ENCODE results near the gene RCCD1. TPM values are rescaled to one million over a fixed set of nuclear protein-coding genes. Genes with fewer than 3 reads are reported as not detected.
"Not testable (repeated sequence)": the region's sequence is repeated elsewhere in the genome, so short reads cannot be mapped to it uniquely, and the experiment has no call there.

Gene RCCD1
- total RNA-seq, 1 donor from 2014 or later, result 19.7 TPM

DNA sequence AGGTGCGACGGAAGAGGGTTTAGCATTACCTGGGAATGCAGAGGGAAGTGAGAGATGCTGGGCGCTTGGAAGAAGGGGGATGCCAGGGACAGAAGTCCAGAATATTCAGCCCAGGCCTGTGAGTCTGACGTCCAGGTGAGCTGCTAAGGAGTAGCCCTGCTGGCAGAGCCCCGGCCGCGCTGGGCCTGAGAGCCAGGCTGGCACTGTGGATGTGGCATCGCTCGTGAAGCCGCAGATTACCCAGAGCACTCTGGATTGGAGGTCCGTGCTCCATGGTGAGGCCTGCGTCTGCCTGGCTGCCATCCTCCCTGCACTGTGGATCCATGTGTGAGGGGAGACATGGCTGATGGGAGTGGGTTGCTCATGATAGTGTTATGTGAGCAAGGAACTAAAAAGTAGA lies 37.1 kb upstream of the RCCD1 start:
- Histone ChIP-seq H3F3A (ENCODE audit: low read depth) (no peaks in the 10 kb centered on the region), H2AFZ (replicated peaks) (no peak overlapping the region), H3K27me3 (no peaks in the 10 kb centered on the region), H3K9me3 (ENCODE audit: low read depth) (no peaks in the 10 kb centered on the region), H3K27ac (no peak overlapping the region), H3K36me3 (no peaks in the 10 kb centered on the region), H3K4me3 (no peak overlapping the region), H3K4me2 (no peak overlapping the region), H4K20me1 (ENCODE audit: low read depth) (no peaks in the 10 kb centered on the region), H3K4me1 (no peaks in the 10 kb centered on the region), H3K79me2 (ENCODE audit: low read depth) (no peaks in the 10 kb centered on the region), H3K9ac (no peak overlapping the region)
- Mint-ChIP-seq H3K4me3 (peak overlapping the region; percentile 66), H3K36me3 (peaks cover 27% of the 10 kb centered on the region), H3K4me1 (no peaks in the 10 kb centered on the region), H3K27ac (peak overlapping the region; percentile 35), H3K9me3 (no peaks in the 10 kb centered on the region), H3K27me3 (ENCODE audit: insufficient read depth, low read depth) (peaks cover 2% of the 10 kb centered on the region)
- no peak for TF ChIP-seq EZH2phosphoT487 (IDR thresholded peaks at IDR 0.05)
- no peak for DNase-seq (ENCODE audit: low spot score)

GRCh38 chr15:90918034-90918788 lies 36.5 kb upstream of the RCCD1 start:
- Mint-ChIP-seq H3K27ac (no peak overlapping the region), H3K27me3 (ENCODE audit: insufficient read depth, low read depth) (peaks cover 2% of the 10 kb centered on the region), H3K4me1 (peaks cover 2% of the 10 kb centered on the region), H3K4me3 (no peak overlapping the region), H3K36me3 (peaks cover 23% of the 10 kb centered on the region), H3K9me3 (no peaks in the 10 kb centered on the region)
- Histone ChIP-seq H3K36me3 (no peaks in the 10 kb centered on the region), H3K27me3 (no peaks in the 10 kb centered on the region), H2AFZ (replicated peaks) (no peak overlapping the region), H3F3A (ENCODE audit: low read depth) (no peaks in the 10 kb centered on the region), H3K4me1 (no peaks in the 10 kb centered on the region), H3K27ac (no peak overlapping the region), H3K9ac (no peak overlapping the region), H3K4me3 (no peak overlapping the region), H3K9me3 (ENCODE audit: low read depth) (no peaks in the 10 kb centered on the region), H3K79me2 (ENCODE audit: low read depth) (no peaks in the 10 kb centered on the region), H4K20me1 (ENCODE audit: low read depth) (no peaks in the 10 kb centered on the region), H3K4me2 (no peak overlapping the region)
- TF ChIP-seq EZH2 (IDR thresholded peaks at IDR 0.05) (no peak), EZH2phosphoT487 (IDR thresholded peaks at IDR 0.05) (no peak)
- TF ChIP-seq, protein P1, sequence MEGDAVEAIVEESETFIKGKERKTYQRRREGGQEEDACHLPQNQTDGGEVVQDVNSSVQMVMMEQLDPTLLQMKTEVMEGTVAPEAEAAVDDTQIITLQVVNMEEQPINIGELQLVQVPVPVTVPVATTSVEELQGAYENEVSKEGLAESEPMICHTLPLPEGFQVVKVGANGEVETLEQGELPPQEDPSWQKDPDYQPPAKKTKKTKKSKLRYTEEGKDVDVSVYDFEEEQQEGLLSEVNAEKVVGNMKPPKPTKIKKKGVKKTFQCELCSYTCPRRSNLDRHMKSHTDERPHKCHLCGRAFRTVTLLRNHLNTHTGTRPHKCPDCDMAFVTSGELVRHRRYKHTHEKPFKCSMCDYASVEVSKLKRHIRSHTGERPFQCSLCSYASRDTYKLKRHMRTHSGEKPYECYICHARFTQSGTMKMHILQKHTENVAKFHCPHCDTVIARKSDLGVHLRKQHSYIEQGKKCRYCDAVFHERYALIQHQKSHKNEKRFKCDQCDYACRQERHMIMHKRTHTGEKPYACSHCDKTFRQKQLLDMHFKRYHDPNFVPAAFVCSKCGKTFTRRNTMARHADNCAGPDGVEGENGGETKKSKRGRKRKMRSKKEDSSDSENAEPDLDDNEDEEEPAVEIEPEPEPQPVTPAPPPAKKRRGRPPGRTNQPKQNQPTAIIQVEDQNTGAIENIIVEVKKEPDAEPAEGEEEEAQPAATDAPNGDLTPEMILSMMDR (IDR thresholded peaks at IDR 0.05), result no peak
- DNase-seq (ENCODE audit: low spot score), result no peak

DNA sequence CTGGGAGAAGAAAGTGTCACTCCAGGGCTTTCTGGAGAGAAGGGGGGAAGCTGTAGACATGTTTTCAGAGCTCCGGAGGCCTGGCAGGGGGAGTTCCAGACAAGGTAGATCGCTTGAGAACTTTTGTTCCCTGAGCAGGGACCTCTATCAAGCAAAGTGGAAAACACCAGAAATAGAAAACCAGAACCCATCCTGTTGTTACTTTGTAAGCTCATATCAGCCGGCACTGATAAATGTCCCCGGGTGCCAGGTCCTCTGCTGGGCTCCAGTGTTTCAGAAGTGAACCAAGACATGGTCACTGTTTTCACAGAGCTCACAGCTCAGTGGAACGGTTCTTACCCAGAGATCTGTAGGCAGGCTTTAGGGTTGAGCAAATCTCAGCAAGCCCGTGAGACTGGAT lies 35.8 kb upstream of the RCCD1 start:
- Histone ChIP-seq H3K79me2 (ENCODE audit: low read depth) (no peaks in the 10 kb centered on the region), H3K36me3 (no peaks in the 10 kb centered on the region), H3K4me2 (no peak overlapping the region), H3K9ac (no peak overlapping the region), H3K27ac (no peak overlapping the region), H3K9me3 (ENCODE audit: low read depth) (no peaks in the 10 kb centered on the region), H3K4me1 (no peaks in the 10 kb centered on the region), H4K20me1 (ENCODE audit: low read depth) (no peaks in the 10 kb centered on the region), H3K27me3 (no peaks in the 10 kb centered on the region), H2AFZ (replicated peaks) (no peak overlapping the region), H3F3A (ENCODE audit: low read depth) (peaks cover 2% of the 10 kb centered on the region), H3K4me3 (no peak overlapping the region)
- Mint-ChIP-seq H3K27ac (no peak overlapping the region), H3K4me1 (peaks cover 2% of the 10 kb centered on the region), H3K4me3 (no peak overlapping the region), H3K9me3 (no peaks in the 10 kb centered on the region), H3K27me3 (ENCODE audit: insufficient read depth, low read depth) (peaks cover 2% of the 10 kb centered on the region), H3K36me3 (peaks cover 25% of the 10 kb centered on the region)
- TF ChIP-seq, protein P1 (IDR thresholded peaks at IDR 0.05), result no peak
- TF ChIP-seq EZH2 (IDR thresholded peaks at IDR 0.05) (no peak), EZH2phosphoT487 (IDR thresholded peaks at IDR 0.05) (no peak)
- no peak for DNase-seq (ENCODE audit: low spot score)

DNA sequence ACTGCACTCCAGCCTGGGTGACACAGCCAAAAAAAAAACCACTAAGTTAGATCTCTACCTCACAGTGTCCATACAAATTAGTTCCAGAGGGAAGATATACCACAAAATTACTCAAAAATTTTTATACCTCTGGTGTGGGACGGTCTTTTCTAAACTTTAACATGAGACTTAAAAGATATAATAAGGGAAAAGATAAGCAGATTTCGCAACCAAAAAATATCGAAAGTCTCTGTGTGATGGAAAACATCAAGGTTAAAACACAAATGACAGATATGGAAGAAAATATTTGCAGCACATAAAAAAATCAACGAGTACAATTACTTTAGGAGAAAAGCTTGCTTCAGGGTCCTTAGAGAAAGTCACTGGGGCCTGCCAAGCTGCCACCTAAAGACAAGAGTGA lies 32.8 kb upstream of the RCCD1 start:
- Histone ChIP-seq H3K27me3 (no peaks in the 10 kb centered on the region), H3K27ac (no peak overlapping the region), H3F3A (ENCODE audit: low read depth) (peaks cover 10% of the 10 kb centered on the region), H3K4me1 (peaks cover 4% of the 10 kb centered on the region), H4K20me1 (ENCODE audit: low read depth) (no peaks in the 10 kb centered on the region), H3K36me3 (no peaks in the 10 kb centered on the region), H3K79me2 (ENCODE audit: low read depth) (no peaks in the 10 kb centered on the region), H3K9me3 (ENCODE audit: low read depth) (no peaks in the 10 kb centered on the region), H3K4me2 (no peak overlapping the region), H2AFZ (replicated peaks) (no peak overlapping the region), H3K9ac (no peak overlapping the region), H3K4me3 (no peak overlapping the region)
- no peak for DNase-seq (ENCODE audit: low spot score)
- H3K4me1 Mint-ChIP-seq, result peaks cover 7% of the 10 kb centered on the region
- no peak overlapping the region for H3K27ac Mint-ChIP-seq
- no peak overlapping the region for H3K4me3 Mint-ChIP-seq
- no peaks in the 10 kb centered on the region for H3K9me3 Mint-ChIP-seq
- H3K27me3 Mint-ChIP-seq (ENCODE audit: insufficient read depth, low read depth), result peaks cover 2% of the 10 kb centered on the region
- TF ChIP-seq, protein P1 (IDR thresholded peaks at IDR 0.05), result no peak
- peaks cover 16% of the 10 kb centered on the region for H3K36me3 Mint-ChIP-seq

DNA sequence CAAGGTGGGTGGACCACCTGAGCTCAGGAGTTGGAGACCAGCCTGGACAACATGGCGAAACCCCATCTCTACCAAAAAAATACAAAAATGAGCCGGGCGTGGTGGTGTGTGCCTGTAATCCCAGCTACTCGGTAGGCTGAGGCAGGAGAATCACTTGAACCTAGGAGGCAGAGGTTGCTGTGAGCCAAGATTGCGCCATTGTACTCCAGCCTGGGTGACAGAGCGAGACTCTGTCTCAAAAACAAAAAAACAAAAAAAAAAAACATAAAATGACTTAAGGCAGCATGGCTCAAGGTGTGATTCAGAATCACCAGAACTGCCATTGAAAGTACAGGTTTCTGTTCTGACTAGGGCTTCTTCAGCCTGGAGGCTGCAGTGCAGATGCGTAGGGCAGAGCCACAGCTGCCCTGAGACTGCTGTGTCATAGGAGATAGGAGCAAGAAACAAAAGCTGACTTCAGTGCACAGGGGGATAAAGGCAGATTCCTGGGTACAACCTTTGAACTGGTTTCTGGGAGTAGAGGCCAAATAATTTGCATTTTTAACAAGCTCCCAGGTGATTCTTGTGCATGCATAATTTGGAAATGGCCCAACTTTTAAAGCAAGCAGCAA lies 31.9 kb upstream of the RCCD1 start:
- not testable (repeated sequence) for H3K9me3 ChIP-seq (ENCODE audit: low read depth); DNase-seq (ENCODE audit: low spot score); H2AFZ ChIP-seq (replicated peaks); H4K20me1 ChIP-seq (ENCODE audit: low read depth); H3K27ac Mint-ChIP-seq; H3K27ac ChIP-seq; H3K9ac ChIP-seq; H3K4me1 ChIP-seq; H3K4me2 ChIP-seq; H3K36me3 ChIP-seq; H3K27me3 ChIP-seq; H3K79me2 ChIP-seq (ENCODE audit: low read depth); H3K4me1 Mint-ChIP-seq; H3K27me3 Mint-ChIP-seq (ENCODE audit: insufficient read depth, low read depth); H3K9me3 Mint-ChIP-seq; H3K4me3 Mint-ChIP-seq; H3K4me3 ChIP-seq
- peaks cover 16% of the 10 kb centered on the region for H3K36me3 Mint-ChIP-seq
- H3F3A ChIP-seq (ENCODE audit: low read depth), result peaks cover 10% of the 10 kb centered on the region

Measured in neural progenitor cell (in vitro differentiated cells).